Measurements from ENCODE around the gene TPRG1L.

Gene TPRG1L

GRCh38 chr1:3602375-3602774 is 22.4 kb upstream of the TPRG1L start:
- H3K27me3 ChIP-seq (ENCODE audit: control insufficient read depth in 1 of 2, insufficient read depth in 2 of 2, low read length in 2 of 2) = peaks cover 7 to 11% of the 10 kb centered on the region in 2 donors
- H3K4me3 ChIP-seq (ENCODE audit: low read length in 2 of 2) = no peak overlapping the region
- no peaks in the 10 kb centered on the region for H3K36me3 ChIP-seq (ENCODE audit: control insufficient read depth in 2 of 2, insufficient read depth in 2 of 2, low read length in 2 of 2)
- no peaks in the 10 kb centered on the region for H3K9me3 ChIP-seq (ENCODE audit: control insufficient read depth in 2 of 2, low read length in 2 of 2)
- no peak overlapping the region for H3K9ac ChIP-seq (ENCODE audit: low read length in 2 of 2)
- peaks cover 9% of the 10 kb centered on the region for H3K4me1 ChIP-seq (ENCODE audit: control insufficient read depth, insufficient read depth, low read length)
- H3K27ac ChIP-seq (ENCODE audit: low read length) = no peak overlapping the region

- H3K27ac ChIP-seq (ENCODE audit: low read length) = no peak overlapping the region
- no peaks in the 10 kb centered on the region for H3K9me3 ChIP-seq (ENCODE audit: control insufficient read depth in 2 of 2, low read length in 2 of 2)
- H3K36me3 ChIP-seq (ENCODE audit: control insufficient read depth in 2 of 2, insufficient read depth in 2 of 2, low read length in 2 of 2) = no peaks in the 10 kb centered on the region
- H3K4me3 ChIP-seq (ENCODE audit: low read length in 2 of 2) = no peak overlapping the region
- H3K4me1 ChIP-seq (ENCODE audit: control insufficient read depth, insufficient read depth, low read length) = peaks cover 7% of the 10 kb centered on the region
- H3K9ac ChIP-seq (ENCODE audit: low read length in 2 of 2) = no peak overlapping the region
- H3K27me3 ChIP-seq (ENCODE audit: control insufficient read depth in 1 of 2, insufficient read depth in 2 of 2, low read length in 2 of 2) = peaks cover 10 to 12% of the 10 kb centered on the region in 2 donors
Observed at GRCh38 chr1:3603156-3603555, 21.7 kb upstream of the TPRG1L start.

- Histone ChIP-seq H3K9me3 (ENCODE audit: control insufficient read depth in 2 of 2, low read length in 2 of 2) (no peaks in the 10 kb centered on the region), H3K27ac (ENCODE audit: low read length) (no peak overlapping the region), H3K4me1 (ENCODE audit: control insufficient read depth, insufficient read depth, low read length) (peaks cover under 1% of the 10 kb centered on the region), H3K36me3 (ENCODE audit: control insufficient read depth in 2 of 2, insufficient read depth in 2 of 2, low read length in 2 of 2) (no peaks in the 10 kb centered on the region), H3K9ac (ENCODE audit: low read length in 2 of 2) (no peak overlapping the region), H3K27me3 (ENCODE audit: control insufficient read depth in 1 of 2, insufficient read depth in 2 of 2, low read length in 2 of 2) (peaks cover 14 to 18% of the 10 kb centered on the region in 2 donors), H3K4me3 (ENCODE audit: low read length in 2 of 2) (no peak overlapping the region)
Observed at GRCh38 chr1:3603571-3604467, 21.0 kb upstream of the TPRG1L start.

- Histone ChIP-seq H3K9me3 (ENCODE audit: control insufficient read depth in 2 of 2, low read length in 2 of 2) (no peaks in the 10 kb centered on the region), H3K4me1 (ENCODE audit: control insufficient read depth, insufficient read depth, low read length) (no peaks in the 10 kb centered on the region), H3K4me3 (ENCODE audit: low read length in 2 of 2) (no peak overlapping the region), H3K27me3 (ENCODE audit: control insufficient read depth in 1 of 2, insufficient read depth in 2 of 2, low read length in 2 of 2) (peaks cover 21 to 25% of the 10 kb centered on the region in 2 donors), H3K9ac (ENCODE audit: low read length in 2 of 2) (no peak overlapping the region), H3K27ac (ENCODE audit: low read length) (no peak overlapping the region), H3K36me3 (ENCODE audit: control insufficient read depth in 2 of 2, insufficient read depth in 2 of 2, low read length in 2 of 2) (no peaks in the 10 kb centered on the region)
Observed at GRCh38 chr1:3604468-3604974, 20.3 kb upstream of the TPRG1L start.

GRCh38 chr1:3604997-3605823 is 19.6 kb upstream of the TPRG1L start:
- Histone ChIP-seq H3K27ac (ENCODE audit: low read length) (no peak overlapping the region), H3K27me3 (ENCODE audit: control insufficient read depth in 1 of 2, insufficient read depth in 2 of 2, low read length in 2 of 2) (peaks cover 27 to 31% of the 10 kb centered on the region in 2 donors), H3K4me1 (ENCODE audit: control insufficient read depth, insufficient read depth, low read length) (peaks cover 2% of the 10 kb centered on the region), H3K36me3 (ENCODE audit: control insufficient read depth in 2 of 2, insufficient read depth in 2 of 2, low read length in 2 of 2) (no peaks in the 10 kb centered on the region), H3K4me3 (ENCODE audit: low read length in 2 of 2) (no peak overlapping the region), H3K9ac (ENCODE audit: low read length in 2 of 2) (no peak overlapping the region), H3K9me3 (ENCODE audit: control insufficient read depth in 2 of 2, low read length in 2 of 2) (no peaks in the 10 kb centered on the region)

GRCh38 chr1:3606779-3607702 is 17.8 kb upstream of the TPRG1L start:
- no peak overlapping the region for H3K27ac ChIP-seq (ENCODE audit: low read length)
- peaks cover 17% of the 10 kb centered on the region for H3K4me1 ChIP-seq (ENCODE audit: control insufficient read depth, insufficient read depth, low read length)

GRCh38 chr1:3607703-3608065 is 17.1 kb upstream of the TPRG1L start:
- no peaks in the 10 kb centered on the region for H3K36me3 ChIP-seq (ENCODE audit: control insufficient read depth in 2 of 2, insufficient read depth in 2 of 2, low read length in 2 of 2)
- peaks cover 18% of the 10 kb centered on the region for H3K4me1 ChIP-seq (ENCODE audit: control insufficient read depth, insufficient read depth, low read length)
- no peaks in the 10 kb centered on the region for H3K9me3 ChIP-seq (ENCODE audit: control insufficient read depth in 2 of 2, low read length in 2 of 2)
- H3K27ac ChIP-seq (ENCODE audit: low read length) = no peak overlapping the region
- no peak overlapping the region for H3K4me3 ChIP-seq (ENCODE audit: low read length in 2 of 2)
- no peak overlapping the region for H3K9ac ChIP-seq (ENCODE audit: low read length in 2 of 2)
- peaks cover 42 to 50% of the 10 kb centered on the region in 2 donors for H3K27me3 ChIP-seq (ENCODE audit: control insufficient read depth in 1 of 2, insufficient read depth in 2 of 2, low read length in 2 of 2)

More at GRCh38 chr1:3606779-3607702, 17.8 kb upstream of the TPRG1L start:
- no peak overlapping the region for H3K4me3 ChIP-seq (ENCODE audit: low read length in 2 of 2)
- H3K9ac ChIP-seq (ENCODE audit: low read length in 2 of 2) = no peak overlapping the region
- H3K9me3 ChIP-seq (ENCODE audit: control insufficient read depth in 2 of 2, low read length in 2 of 2) = no peaks in the 10 kb centered on the region
- H3K27me3 ChIP-seq (ENCODE audit: control insufficient read depth in 1 of 2, insufficient read depth in 2 of 2, low read length in 2 of 2) = peaks cover 38 to 47% of the 10 kb centered on the region in 2 donors
- H3K36me3 ChIP-seq (ENCODE audit: control insufficient read depth in 2 of 2, insufficient read depth in 2 of 2, low read length in 2 of 2) = no peaks in the 10 kb centered on the region

GRCh38 chr1:3608154-3608553 is 16.7 kb upstream of the TPRG1L start:
- H3K9ac ChIP-seq (ENCODE audit: low read length in 2 of 2) = no peak overlapping the region
- H3K4me3 ChIP-seq (ENCODE audit: low read length in 2 of 2) = no peak overlapping the region
- peaks cover 18% of the 10 kb centered on the region for H3K4me1 ChIP-seq (ENCODE audit: control insufficient read depth, insufficient read depth, low read length)
- H3K9me3 ChIP-seq (ENCODE audit: control insufficient read depth in 2 of 2, low read length in 2 of 2) = no peaks in the 10 kb centered on the region
- peaks cover 42 to 50% of the 10 kb centered on the region in 2 donors for H3K27me3 ChIP-seq (ENCODE audit: control insufficient read depth in 1 of 2, insufficient read depth in 2 of 2, low read length in 2 of 2)
- no peak overlapping the region for H3K27ac ChIP-seq (ENCODE audit: low read length)
- no peaks in the 10 kb centered on the region for H3K36me3 ChIP-seq (ENCODE audit: control insufficient read depth in 2 of 2, insufficient read depth in 2 of 2, low read length in 2 of 2)

GRCh38 chr1:3609016-3609768 is 15.6 kb upstream of the TPRG1L start:
- Histone ChIP-seq H3K27ac (ENCODE audit: low read length) (no peak overlapping the region), H3K36me3 (ENCODE audit: control insufficient read depth in 2 of 2, insufficient read depth in 2 of 2, low read length in 2 of 2) (no peaks in the 10 kb centered on the region), H3K9me3 (ENCODE audit: control insufficient read depth in 2 of 2, low read length in 2 of 2) (no peaks in the 10 kb centered on the region), H3K4me3 (ENCODE audit: low read length in 2 of 2) (no peak overlapping the region), H3K4me1 (ENCODE audit: control insufficient read depth, insufficient read depth, low read length) (peaks cover 18% of the 10 kb centered on the region), H3K9ac (ENCODE audit: low read length in 2 of 2) (no peak overlapping the region), H3K27me3 (ENCODE audit: control insufficient read depth in 1 of 2, insufficient read depth in 2 of 2, low read length in 2 of 2) (peaks cover 43 to 50% of the 10 kb centered on the region in 2 donors)
